DMS53 treated with DMSO at 0.1 percent for 48 hours (cell line): ENCODE measurements around the gene BNIP5.

Experiments
- DNase-seq: peaks from one replicate; lab custom pipeline; 2025; ENCODE audit not compliant: unreplicated experiment; lab: John Stamatoyannopoulos, UW

The BNIP5 gene

DNA sequence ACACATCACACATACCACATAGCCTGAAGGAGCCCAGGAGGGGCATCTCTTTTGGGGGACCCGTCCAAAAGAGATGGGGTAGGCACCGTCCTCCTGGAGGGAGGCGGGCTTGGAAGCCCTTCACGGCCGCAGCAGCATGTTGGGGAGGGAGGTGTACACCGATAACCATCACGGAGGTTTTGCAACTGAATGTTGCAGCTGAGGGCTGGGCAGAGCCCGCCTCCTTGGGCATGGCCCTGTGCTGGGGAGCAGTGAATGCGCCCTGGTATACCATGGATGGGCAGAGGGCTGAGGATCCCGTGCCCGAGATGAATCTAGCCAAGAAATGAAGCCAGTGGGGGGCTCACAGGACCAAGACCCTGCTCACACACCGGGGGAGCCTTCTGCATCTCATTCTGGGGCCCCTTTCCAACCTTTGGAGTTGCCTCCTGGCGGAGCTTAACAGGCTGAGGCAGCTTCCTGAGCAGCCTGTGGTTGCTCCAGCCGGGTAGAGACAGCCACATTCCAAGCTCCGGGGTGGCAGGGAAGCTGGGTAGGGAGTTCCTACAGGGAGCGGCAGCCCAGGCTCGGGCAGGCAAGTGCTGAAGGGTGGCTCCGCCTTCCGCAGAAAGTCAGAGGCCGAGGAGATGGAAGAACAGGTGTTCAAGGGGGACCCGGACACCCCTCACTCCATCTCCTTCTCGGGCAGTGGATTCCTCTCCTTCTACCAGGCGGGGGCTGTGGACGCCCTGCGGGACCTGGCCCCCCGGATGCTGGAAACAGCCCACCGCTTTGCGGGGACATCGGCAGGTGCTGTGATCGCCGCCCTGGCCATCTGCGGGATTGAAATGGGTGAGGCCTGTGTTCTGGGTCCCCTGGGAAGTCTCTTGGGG, 66.6 kb downstream of the BNIP5 start, which contains the start of gene PNPLA1:
TSS of gene PNPLA1 (plus strand) at position 227 of the 872 bp plus-strand sequence. CDS start at position 627, 400 bp downstream.
- no peak for DNase-seq

DNA sequence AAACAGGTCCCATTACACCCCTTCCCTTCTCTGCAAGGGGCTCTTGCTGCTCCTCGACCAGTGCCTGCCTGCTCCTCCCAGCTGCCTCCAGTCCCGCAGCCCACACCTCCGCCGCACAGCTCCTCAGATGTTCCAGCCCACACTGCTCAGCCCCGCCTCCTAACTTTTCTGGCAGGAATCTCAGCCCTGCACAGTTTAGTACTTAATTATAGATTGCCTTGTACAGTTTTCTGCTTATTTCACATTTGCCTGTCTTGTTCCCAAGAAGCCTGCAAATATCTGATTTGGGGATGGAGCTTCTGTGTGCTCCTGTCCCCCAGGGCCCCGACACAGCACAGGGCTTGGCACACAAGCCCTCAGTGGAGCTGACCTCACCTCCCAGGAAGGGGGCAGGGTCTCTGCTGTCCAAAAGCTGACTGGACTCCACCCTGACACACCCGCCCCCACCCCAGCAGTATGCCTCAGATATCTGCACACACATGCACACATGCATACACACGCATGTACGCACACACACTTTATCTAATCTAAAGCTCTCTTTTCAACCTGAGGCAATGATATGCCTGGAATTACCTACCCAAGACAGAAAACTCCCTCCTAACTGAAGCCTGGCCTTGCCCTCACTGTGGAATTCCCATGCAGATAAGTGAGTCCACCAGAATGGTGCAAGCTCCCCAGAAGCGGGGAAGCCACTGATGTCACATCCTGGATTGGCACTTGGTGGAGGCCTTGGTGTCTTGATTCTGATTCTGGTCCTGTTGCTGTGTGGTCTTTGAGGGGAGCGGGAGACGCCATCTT, 68.0 kb downstream of the BNIP5 start:
- DNase-seq: no peak

DNA sequence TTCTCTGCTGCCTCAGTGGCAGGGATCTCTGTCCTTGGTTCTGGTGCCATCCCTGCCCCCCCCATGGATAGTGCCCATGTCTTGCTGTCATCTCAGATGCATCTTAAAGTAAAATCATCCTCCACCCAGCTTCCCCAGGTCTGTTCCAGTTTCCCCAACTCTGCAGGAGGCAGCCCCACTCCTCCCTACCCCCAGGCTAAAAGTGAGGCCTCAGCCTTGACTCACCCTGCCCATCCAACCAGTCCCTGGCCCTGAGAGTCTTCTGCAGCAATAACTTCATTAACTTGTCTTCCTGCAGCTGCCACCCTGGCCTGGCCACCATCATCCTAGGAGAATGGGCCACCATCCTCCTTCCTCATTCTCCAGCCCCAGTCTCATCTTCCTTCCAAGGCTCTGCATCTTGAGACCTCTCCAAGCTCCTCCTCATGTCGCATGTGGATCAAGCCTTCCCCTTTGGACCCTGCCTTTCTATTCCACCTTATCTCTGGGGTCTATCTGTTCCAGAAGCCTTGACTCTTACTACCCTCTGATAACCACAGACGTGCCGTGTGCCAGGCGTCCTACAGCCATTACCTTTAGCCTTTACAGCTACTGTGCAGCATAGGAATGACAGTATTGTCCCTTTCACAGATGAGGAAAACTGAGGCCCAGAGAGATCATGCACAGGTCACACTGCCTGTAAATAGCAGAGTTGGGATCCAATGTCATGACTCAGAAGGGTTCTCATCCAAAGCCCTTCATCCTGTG, 68.8 kb downstream of the BNIP5 start:
- DNase-seq: no peak

DNA sequence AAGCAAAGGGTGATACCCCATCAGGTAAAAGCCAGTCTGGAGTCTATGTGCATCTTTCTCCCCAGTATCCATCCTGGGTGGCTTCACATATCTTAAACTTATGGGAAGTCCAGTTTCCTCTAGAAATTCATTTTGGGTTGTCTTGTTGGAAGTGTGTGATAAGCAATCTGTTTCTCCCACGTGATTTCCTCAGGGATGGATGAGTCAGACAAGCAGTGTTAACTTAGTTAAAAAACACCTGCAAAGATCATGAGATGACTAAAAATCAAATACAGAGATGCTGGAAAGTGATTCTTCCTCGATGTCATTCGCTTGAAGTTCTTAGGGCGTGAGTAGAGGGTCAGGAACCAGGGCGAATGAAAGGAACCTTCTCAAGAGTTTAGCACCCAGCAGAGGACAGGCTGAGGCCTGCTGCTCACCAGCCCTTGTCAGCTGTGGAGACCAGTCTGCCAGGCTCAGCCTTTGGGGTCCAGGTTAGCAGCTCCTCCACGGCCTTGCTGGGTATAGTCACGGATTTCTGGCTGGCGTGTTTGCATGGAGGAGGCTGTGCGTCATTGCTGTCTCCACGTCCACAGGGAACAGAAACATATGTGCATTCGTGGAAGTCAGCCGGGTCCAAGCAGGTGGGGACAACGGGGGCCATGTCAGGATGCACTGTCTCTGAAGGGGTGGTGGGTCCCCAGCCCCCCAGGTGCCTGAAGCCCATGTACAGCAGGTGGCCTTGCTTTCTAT, 69.6 kb downstream of the BNIP5 start:
- DNase-seq: no peak
